ENCODE data around the gene IPO13. TPM values are rescaled to one million over a fixed set of nuclear protein-coding genes. Genes with fewer than 3 reads are reported as not detected.

IPO13 gene
- total RNA-seq, 1 experiment from 2014 or later: 24.2 TPM

DNA sequence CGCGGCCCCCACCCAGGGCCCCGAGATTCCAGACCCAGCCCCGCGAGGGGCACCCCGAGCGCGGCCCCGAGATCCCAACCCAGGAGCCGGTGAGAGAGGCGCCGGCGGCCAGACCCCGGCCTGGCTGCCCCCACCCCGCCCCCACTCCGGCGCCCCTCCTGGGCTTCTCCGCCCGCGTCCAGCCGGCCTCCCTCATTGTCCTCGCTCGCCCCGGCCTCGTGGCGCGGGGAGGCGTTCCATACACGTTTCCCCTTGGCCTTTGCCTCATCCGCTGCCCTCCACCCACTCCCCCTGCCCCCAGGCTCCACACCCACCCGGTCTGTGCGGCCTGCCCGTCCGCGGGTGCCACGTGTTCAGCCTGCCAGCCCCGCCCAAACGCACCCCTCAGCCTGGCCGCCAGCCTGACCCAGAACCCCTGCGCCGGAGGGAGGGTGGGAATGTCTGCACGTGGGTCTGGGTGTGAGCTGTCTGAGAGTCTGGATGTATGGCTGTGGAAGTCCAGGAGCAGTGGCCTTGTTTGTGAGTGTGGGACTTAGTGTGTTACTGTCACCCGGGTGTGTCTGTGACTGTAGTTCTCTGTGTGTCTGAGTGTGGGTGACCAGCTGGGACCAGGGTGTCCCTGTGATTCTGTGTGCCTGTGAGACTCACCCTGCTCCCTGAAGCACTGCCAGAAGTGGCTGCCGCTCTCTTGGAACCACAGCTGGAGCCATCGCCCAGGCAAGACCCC is 32.9 kb downstream of the IPO13 start:
- peak overlapping the region; percentile 76 for H3K4me3 Mint-ChIP-seq (ENCODE audit: low read depth, unreplicated experiment)
- H3K36me3 Mint-ChIP-seq (ENCODE audit: insufficient read depth, unreplicated experiment): peaks cover 56% of the 10 kb centered on the region
- H3K27ac Mint-ChIP-seq (ENCODE audit: unreplicated experiment): peak overlapping the region; percentile 60
- DNase-seq: peak; percentile 52
- CTCF ChIA-PET: interaction anchor here (0.8 kb wide), 1 partner anchor 46 kb away, joined by 3 read pairs; no protein-coding TSS in a partner anchor
- H3K27me3 Mint-ChIP-seq (ENCODE audit: unreplicated experiment): no peaks in the 10 kb centered on the region
- H3K4me1 Mint-ChIP-seq (ENCODE audit: low read depth, unreplicated experiment): peaks cover 54% of the 10 kb centered on the region
- BruUV-seq (replicated peaks): TSS peak; percentile 4
- H3K9me3 Mint-ChIP-seq (ENCODE audit: low read depth, unreplicated experiment): no peaks in the 10 kb centered on the region
- intact Hi-C loops (cut with micrococcal nuclease; ENCODE audit: unreplicated experiment): no loop called here
- TF ChIP-seq, protein P1, sequence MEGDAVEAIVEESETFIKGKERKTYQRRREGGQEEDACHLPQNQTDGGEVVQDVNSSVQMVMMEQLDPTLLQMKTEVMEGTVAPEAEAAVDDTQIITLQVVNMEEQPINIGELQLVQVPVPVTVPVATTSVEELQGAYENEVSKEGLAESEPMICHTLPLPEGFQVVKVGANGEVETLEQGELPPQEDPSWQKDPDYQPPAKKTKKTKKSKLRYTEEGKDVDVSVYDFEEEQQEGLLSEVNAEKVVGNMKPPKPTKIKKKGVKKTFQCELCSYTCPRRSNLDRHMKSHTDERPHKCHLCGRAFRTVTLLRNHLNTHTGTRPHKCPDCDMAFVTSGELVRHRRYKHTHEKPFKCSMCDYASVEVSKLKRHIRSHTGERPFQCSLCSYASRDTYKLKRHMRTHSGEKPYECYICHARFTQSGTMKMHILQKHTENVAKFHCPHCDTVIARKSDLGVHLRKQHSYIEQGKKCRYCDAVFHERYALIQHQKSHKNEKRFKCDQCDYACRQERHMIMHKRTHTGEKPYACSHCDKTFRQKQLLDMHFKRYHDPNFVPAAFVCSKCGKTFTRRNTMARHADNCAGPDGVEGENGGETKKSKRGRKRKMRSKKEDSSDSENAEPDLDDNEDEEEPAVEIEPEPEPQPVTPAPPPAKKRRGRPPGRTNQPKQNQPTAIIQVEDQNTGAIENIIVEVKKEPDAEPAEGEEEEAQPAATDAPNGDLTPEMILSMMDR (IDR thresholded peaks at IDR 0.05; ENCODE audit: unreplicated experiment): no peak

- DNase-seq: no peak
- H3K4me3 Mint-ChIP-seq (ENCODE audit: low read depth, unreplicated experiment): peak overlapping the region; percentile 76
- no TSS peak for BruUV-seq (replicated peaks)
- H3K27ac Mint-ChIP-seq (ENCODE audit: unreplicated experiment): peak overlapping the region; percentile 60
- H3K4me1 Mint-ChIP-seq (ENCODE audit: low read depth, unreplicated experiment): peaks cover 55% of the 10 kb centered on the region
- H3K9me3 Mint-ChIP-seq (ENCODE audit: low read depth, unreplicated experiment): no peaks in the 10 kb centered on the region
- CTCF ChIA-PET: interaction anchor here (0.8 kb wide), 1 partner anchor 45 kb away, joined by 3 read pairs; no protein-coding TSS in a partner anchor
- peaks cover 48% of the 10 kb centered on the region for H3K36me3 Mint-ChIP-seq (ENCODE audit: insufficient read depth, unreplicated experiment)
- TF ChIP-seq, protein P1 (IDR thresholded peaks at IDR 0.05; ENCODE audit: unreplicated experiment): no peak
- intact Hi-C loops (cut with micrococcal nuclease; ENCODE audit: unreplicated experiment): no loop called here
- no peaks in the 10 kb centered on the region for H3K27me3 Mint-ChIP-seq (ENCODE audit: unreplicated experiment)
Observed at GRCh38 chr1:43980255-43981134, 33.7 kb downstream of the IPO13 start.

DNA sequence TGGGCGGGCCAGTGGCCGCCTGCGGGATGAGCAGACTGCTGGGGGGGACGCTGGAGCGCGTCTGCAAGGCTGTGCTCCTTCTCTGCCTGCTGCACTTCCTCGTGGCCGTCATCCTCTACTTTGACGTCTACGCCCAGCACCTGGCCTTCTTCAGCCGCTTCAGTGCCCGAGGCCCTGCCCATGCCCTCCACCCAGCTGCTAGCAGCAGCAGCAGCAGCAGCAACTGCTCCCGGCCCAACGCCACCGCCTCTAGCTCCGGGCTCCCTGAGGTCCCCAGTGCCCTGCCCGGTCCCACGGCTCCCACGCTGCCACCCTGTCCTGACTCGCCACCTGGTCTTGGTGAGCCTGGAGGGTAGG is 34.4 kb downstream of the IPO13 start:
- TF ChIP-seq, protein P1 (IDR thresholded peaks at IDR 0.05; ENCODE audit: unreplicated experiment): no peak
- no peak for DNase-seq
- H3K9me3 Mint-ChIP-seq (ENCODE audit: low read depth, unreplicated experiment): no peaks in the 10 kb centered on the region
- no peak overlapping the region for H3K27ac Mint-ChIP-seq (ENCODE audit: unreplicated experiment)
- H3K27me3 Mint-ChIP-seq (ENCODE audit: unreplicated experiment): no peaks in the 10 kb centered on the region
- CTCF ChIA-PET: no interaction called here
- H3K4me1 Mint-ChIP-seq (ENCODE audit: low read depth, unreplicated experiment): peaks cover 57% of the 10 kb centered on the region
- intact Hi-C loops (cut with micrococcal nuclease; ENCODE audit: unreplicated experiment): no loop called here
- no TSS peak for BruUV-seq (replicated peaks)
- peak overlapping the region; percentile 76 for H3K4me3 Mint-ChIP-seq (ENCODE audit: low read depth, unreplicated experiment)
- peaks cover 42% of the 10 kb centered on the region for H3K36me3 Mint-ChIP-seq (ENCODE audit: insufficient read depth, unreplicated experiment)

DNA sequence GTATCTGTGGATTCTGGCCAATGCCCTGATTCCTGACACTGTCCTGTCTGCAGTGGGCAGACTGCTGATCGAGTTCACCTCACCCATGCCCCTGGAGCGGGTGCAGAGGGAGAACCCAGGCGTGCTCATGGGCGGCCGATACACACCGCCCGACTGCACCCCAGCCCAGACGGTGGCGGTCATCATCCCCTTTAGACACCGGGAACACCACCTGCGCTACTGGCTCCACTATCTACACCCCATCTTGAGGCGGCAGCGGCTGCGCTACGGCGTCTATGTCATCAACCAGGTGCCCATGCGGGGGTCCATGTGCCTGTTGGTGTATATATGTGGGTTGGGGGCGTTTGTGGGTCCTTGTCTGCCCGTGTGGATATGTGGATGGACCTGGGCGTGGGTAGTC is 34.9 kb downstream of the IPO13 start:
- BruUV-seq (replicated peaks): no TSS peak
- TF ChIP-seq, protein P1 (IDR thresholded peaks at IDR 0.05; ENCODE audit: unreplicated experiment): no peak
- no peak for DNase-seq
- intact Hi-C loops (cut with micrococcal nuclease; ENCODE audit: unreplicated experiment): no loop called here
- no peaks in the 10 kb centered on the region for H3K27me3 Mint-ChIP-seq (ENCODE audit: unreplicated experiment)
- H3K9me3 Mint-ChIP-seq (ENCODE audit: low read depth, unreplicated experiment): no peaks in the 10 kb centered on the region
- H3K36me3 Mint-ChIP-seq (ENCODE audit: insufficient read depth, unreplicated experiment): peaks cover 37% of the 10 kb centered on the region
- H3K4me1 Mint-ChIP-seq (ENCODE audit: low read depth, unreplicated experiment): peaks cover 57% of the 10 kb centered on the region
- H3K27ac Mint-ChIP-seq (ENCODE audit: unreplicated experiment): no peak overlapping the region
- CTCF ChIA-PET: no interaction called here
- no peak overlapping the region for H3K4me3 Mint-ChIP-seq (ENCODE audit: low read depth, unreplicated experiment)
